ENCODE measurements around the gene TMEM184A. TPM values are rescaled to one million over a fixed set of nuclear protein-coding genes. Genes with fewer than 3 reads are reported as not detected.

Gene TMEM184A
- total and polyA plus RNA-seq, 2 of the 13 experiments (the other 11 are each of a cell fraction or from before 2014, with no cell fraction given): 9.5 to 20.4 TPM

DNA sequence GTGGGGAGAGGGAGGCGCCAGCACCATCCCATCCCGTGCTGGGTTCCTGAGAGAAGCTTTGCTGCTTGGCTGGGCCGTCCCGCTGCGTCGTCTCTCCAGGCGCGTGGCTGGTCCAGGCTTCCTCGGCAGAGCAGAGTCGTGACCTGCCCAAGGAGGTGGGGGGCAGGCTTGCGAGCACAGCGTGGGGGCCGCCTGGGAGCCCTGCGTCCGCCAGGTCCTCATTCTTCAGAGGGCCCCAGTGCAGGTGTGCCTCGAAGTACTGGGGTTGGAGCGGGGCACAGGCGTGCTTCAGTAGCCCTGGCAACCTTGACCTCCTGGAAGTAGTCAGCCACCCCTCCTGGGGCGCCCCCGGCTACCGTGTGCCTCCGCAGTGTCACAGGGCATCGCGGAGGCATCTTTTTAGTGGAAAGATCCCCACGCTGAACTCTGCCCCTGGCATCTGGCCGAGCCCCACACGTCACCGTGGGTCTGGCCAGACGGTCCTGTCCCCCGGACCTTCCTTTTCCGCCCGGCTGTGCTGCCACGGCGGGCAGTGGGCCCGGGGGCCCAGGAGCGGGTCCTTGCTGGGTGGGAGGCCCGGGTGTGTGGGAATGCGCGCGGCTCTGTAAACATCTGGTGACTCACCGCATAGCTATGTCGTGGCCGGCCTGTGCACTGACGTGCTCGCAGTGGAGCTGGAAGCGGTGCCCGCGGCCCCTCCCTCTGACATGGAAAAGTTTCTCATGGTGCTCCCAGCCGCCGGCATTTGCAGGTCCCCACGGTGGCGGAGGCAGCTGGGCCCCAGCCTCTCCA, 19.1 kb downstream of the TMEM184A start (continued):
- TF ChIP-seq, protein P1, sequence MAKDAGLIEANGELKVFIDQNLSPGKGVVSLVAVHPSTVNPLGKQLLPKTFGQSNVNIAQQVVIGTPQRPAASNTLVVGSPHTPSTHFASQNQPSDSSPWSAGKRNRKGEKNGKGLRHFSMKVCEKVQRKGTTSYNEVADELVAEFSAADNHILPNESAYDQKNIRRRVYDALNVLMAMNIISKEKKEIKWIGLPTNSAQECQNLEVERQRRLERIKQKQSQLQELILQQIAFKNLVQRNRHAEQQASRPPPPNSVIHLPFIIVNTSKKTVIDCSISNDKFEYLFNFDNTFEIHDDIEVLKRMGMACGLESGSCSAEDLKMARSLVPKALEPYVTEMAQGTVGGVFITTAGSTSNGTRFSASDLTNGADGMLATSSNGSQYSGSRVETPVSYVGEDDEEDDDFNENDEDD (CRISPR knock-in tag; IDR thresholded peaks at IDR 0.05; ENCODE audit: borderline replicate concordance): no peak
- TF ChIP-seq, protein P2, sequence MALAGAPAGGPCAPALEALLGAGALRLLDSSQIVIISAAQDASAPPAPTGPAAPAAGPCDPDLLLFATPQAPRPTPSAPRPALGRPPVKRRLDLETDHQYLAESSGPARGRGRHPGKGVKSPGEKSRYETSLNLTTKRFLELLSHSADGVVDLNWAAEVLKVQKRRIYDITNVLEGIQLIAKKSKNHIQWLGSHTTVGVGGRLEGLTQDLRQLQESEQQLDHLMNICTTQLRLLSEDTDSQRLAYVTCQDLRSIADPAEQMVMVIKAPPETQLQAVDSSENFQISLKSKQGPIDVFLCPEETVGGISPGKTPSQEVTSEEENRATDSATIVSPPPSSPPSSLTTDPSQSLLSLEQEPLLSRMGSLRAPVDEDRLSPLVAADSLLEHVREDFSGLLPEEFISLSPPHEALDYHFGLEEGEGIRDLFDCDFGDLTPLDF (CRISPR knock-in tag; IDR thresholded peaks at IDR 0.05): peak; percentile 57; the same call in 1 of the 2 replicates
- TF ChIP-seq SSRP1 (CRISPR knock-in tag; IDR thresholded peaks at IDR 0.05) (no peak), ZNF180 (CRISPR knock-in tag; IDR thresholded peaks at IDR 0.05; ENCODE audit: borderline replicate concordance, low read depth) (no peak), ZFP62 (CRISPR knock-in tag; IDR thresholded peaks at IDR 0.05) (no peak), RBM39 (IDR thresholded peaks at IDR 0.05; ENCODE audit: low read depth, low read length, poor library complexity, severe bottlenecking) (peak; percentile 75), ZNF530 (CRISPR knock-in tag; IDR thresholded peaks at IDR 0.05; ENCODE audit: low read depth) (no peak), ONECUT2 (CRISPR knock-in tag; IDR thresholded peaks at IDR 0.05) (no peak), FOXM1 (CRISPR knock-in tag; IDR thresholded peaks at IDR 0.05) (no peak), NR1H2 (CRISPR knock-in tag; IDR thresholded peaks at IDR 0.05; ENCODE audit: borderline replicate concordance, low read depth) (no peak), KDM5A (IDR thresholded peaks at IDR 0.05; ENCODE audit: borderline replicate concordance, low read length) (no peak), MTA1 (CRISPR knock-in tag; IDR thresholded peaks at IDR 0.05; ENCODE audit: borderline replicate concordance) (peak; percentile 97; the same call in 1 of the 2 replicates), POLR2A (IDR thresholded peaks at IDR 0.05; ENCODE audit: insufficient read depth in 1 of 2, low read depth in 2 of 2, low read length in 2 of 2) (peak in 1 of 2 experiments; percentile 6; a peak in 1 of 4 replicates), CEBPB (IDR thresholded peaks at IDR 0.05; ENCODE audit: borderline replicate concordance, low read depth, low read length) (no peak), ZNF720 (CRISPR knock-in tag; IDR thresholded peaks at IDR 0.05) (no peak), ZNF33A (CRISPR knock-in tag; IDR thresholded peaks at IDR 0.05; ENCODE audit: borderline replicate concordance) (peak; percentile 70; the same call in 1 of the 2 replicates), ARNT2 (CRISPR knock-in tag; IDR thresholded peaks at IDR 0.05; ENCODE audit: low read depth) (peak; percentile 79), ZBTB7A (CRISPR knock-in tag; IDR thresholded peaks at IDR 0.05) (peak; percentile 83), THAP11 (CRISPR knock-in tag; IDR thresholded peaks at IDR 0.05) (peak; percentile 66), IRX3 (CRISPR knock-in tag; IDR thresholded peaks at IDR 0.05; ENCODE audit: borderline replicate concordance, low read depth) (no peak)
- TF ChIP-seq, protein P3, sequence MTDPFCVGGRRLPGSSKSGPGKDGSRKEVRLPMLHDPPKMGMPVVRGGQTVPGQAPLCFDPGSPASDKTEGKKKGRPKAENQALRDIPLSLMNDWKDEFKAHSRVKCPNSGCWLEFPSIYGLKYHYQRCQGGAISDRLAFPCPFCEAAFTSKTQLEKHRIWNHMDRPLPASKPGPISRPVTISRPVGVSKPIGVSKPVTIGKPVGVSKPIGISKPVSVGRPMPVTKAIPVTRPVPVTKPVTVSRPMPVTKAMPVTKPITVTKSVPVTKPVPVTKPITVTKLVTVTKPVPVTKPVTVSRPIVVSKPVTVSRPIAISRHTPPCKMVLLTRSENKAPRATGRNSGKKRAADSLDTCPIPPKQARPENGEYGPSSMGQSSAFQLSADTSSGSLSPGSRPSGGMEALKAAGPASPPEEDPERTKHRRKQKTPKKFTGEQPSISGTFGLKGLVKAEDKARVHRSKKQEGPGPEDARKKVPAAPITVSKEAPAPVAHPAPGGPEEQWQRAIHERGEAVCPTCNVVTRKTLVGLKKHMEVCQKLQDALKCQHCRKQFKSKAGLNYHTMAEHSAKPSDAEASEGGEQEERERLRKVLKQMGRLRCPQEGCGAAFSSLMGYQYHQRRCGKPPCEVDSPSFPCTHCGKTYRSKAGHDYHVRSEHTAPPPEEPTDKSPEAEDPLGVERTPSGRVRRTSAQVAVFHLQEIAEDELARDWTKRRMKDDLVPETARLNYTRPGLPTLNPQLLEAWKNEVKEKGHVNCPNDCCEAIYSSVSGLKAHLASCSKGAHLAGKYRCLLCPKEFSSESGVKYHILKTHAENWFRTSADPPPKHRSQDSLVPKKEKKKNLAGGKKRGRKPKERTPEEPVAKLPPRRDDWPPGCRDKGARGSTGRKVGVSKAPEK (CRISPR knock-in tag; IDR thresholded peaks at IDR 0.05; ENCODE audit: borderline replicate concordance): 0 out of 2 replicates have a peak, but pooled peaks have one; percentile 49
- TF ChIP-seq, protein P4, sequence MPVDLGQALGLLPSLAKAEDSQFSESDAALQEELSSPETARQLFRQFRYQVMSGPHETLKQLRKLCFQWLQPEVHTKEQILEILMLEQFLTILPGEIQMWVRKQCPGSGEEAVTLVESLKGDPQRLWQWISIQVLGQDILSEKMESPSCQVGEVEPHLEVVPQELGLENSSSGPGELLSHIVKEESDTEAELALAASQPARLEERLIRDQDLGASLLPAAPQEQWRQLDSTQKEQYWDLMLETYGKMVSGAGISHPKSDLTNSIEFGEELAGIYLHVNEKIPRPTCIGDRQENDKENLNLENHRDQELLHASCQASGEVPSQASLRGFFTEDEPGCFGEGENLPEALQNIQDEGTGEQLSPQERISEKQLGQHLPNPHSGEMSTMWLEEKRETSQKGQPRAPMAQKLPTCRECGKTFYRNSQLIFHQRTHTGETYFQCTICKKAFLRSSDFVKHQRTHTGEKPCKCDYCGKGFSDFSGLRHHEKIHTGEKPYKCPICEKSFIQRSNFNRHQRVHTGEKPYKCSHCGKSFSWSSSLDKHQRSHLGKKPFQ (CRISPR knock-in tag; IDR thresholded peaks at IDR 0.05; ENCODE audit: insufficient replicate concordance): peak; percentile 67

Measured in HepG2 (cell line).